ENCODE measurements around the gene SPTLC3.

SPTLC3 gene

GRCh38 chr20:13101276-13101675, 92.5 kb downstream of the SPTLC3 start:
- H3K4me1 ChIP-seq = no peaks in the 10 kb centered on the region
- no peak overlapping the region for H2AFZ ChIP-seq
- no peaks in the 10 kb centered on the region for H3K36me3 ChIP-seq (ENCODE audit: control insufficient read depth, insufficient read depth, low read length)
- H3K9me3 ChIP-seq (ENCODE audit: control insufficient read depth, low read length) = no peaks in the 10 kb centered on the region
- H3K4me2 ChIP-seq (ENCODE audit: low read length) = no peak overlapping the region
- H3K27me3 ChIP-seq (ENCODE audit: control insufficient read depth, insufficient read depth, low read length) = no peaks in the 10 kb centered on the region
- no peaks in the 10 kb centered on the region for H3K79me2 ChIP-seq
- no peak overlapping the region for H3K9ac ChIP-seq
- no peak overlapping the region for H3K27ac ChIP-seq
- TF ChIP-seq CTCF (IDR thresholded peaks at IDR 0.05) = no peak
- no peak overlapping the region for H3K4me3 ChIP-seq (ENCODE audit: low read depth, low read length)

GRCh38 chr20:13101706-13102105, 92.9 kb downstream of the SPTLC3 start:
- no peak for TF ChIP-seq CTCF (IDR thresholded peaks at IDR 0.05)
- Histone ChIP-seq H3K9me3 (ENCODE audit: control insufficient read depth, low read length) (no peaks in the 10 kb centered on the region), H2AFZ (no peak overlapping the region), H3K36me3 (ENCODE audit: control insufficient read depth, insufficient read depth, low read length) (no peaks in the 10 kb centered on the region), H3K4me1 (no peaks in the 10 kb centered on the region), H3K4me3 (ENCODE audit: low read depth, low read length) (no peak overlapping the region), H3K27ac (no peak overlapping the region), H3K27me3 (ENCODE audit: control insufficient read depth, insufficient read depth, low read length) (no peaks in the 10 kb centered on the region), H3K9ac (no peak overlapping the region), H3K79me2 (no peaks in the 10 kb centered on the region), H3K4me2 (ENCODE audit: low read length) (no peak overlapping the region)

GRCh38 chr20:13102237-13102636, 93.5 kb downstream of the SPTLC3 start:
- no peaks in the 10 kb centered on the region for H3K27me3 ChIP-seq (ENCODE audit: control insufficient read depth, insufficient read depth, low read length)
- no peaks in the 10 kb centered on the region for H3K79me2 ChIP-seq
- H3K4me2 ChIP-seq (ENCODE audit: low read length) = no peak overlapping the region
- no peaks in the 10 kb centered on the region for H3K36me3 ChIP-seq (ENCODE audit: control insufficient read depth, insufficient read depth, low read length)
- no peak overlapping the region for H3K9ac ChIP-seq
- no peak for TF ChIP-seq CTCF (IDR thresholded peaks at IDR 0.05)
- no peak overlapping the region for H3K27ac ChIP-seq
- H2AFZ ChIP-seq = no peak overlapping the region
- no peak overlapping the region for H3K4me3 ChIP-seq (ENCODE audit: low read depth, low read length)
- no peaks in the 10 kb centered on the region for H3K9me3 ChIP-seq (ENCODE audit: control insufficient read depth, low read length)
- H3K4me1 ChIP-seq = no peaks in the 10 kb centered on the region

GRCh38 chr20:13102694-13103093, 93.9 kb downstream of the SPTLC3 start:
- Histone ChIP-seq H3K9ac (no peak overlapping the region), H2AFZ (no peak overlapping the region), H3K27ac (no peak overlapping the region), H3K4me3 (ENCODE audit: low read depth, low read length) (no peak overlapping the region), H3K4me2 (ENCODE audit: low read length) (no peak overlapping the region), H3K27me3 (ENCODE audit: control insufficient read depth, insufficient read depth, low read length) (no peaks in the 10 kb centered on the region), H3K36me3 (ENCODE audit: control insufficient read depth, insufficient read depth, low read length) (no peaks in the 10 kb centered on the region), H3K79me2 (no peaks in the 10 kb centered on the region), H3K9me3 (ENCODE audit: control insufficient read depth, low read length) (no peaks in the 10 kb centered on the region), H3K4me1 (no peaks in the 10 kb centered on the region)
- TF ChIP-seq CTCF (IDR thresholded peaks at IDR 0.05) = no peak

GRCh38 chr20:13105039-13105438, 96.3 kb downstream of the SPTLC3 start:
- Histone ChIP-seq H3K27me3 (ENCODE audit: control insufficient read depth, insufficient read depth, low read length) (no peaks in the 10 kb centered on the region), H3K79me2 (no peaks in the 10 kb centered on the region), H3K4me3 (ENCODE audit: low read depth, low read length) (no peak overlapping the region)

More at GRCh38 chr20:13105039-13105438, 96.3 kb downstream of the SPTLC3 start:
- H2AFZ ChIP-seq = no peak overlapping the region
- no peaks in the 10 kb centered on the region for H3K9me3 ChIP-seq (ENCODE audit: control insufficient read depth, low read length)
- H3K36me3 ChIP-seq (ENCODE audit: control insufficient read depth, insufficient read depth, low read length) = no peaks in the 10 kb centered on the region
- H3K27ac ChIP-seq = no peak overlapping the region
- TF ChIP-seq CTCF (IDR thresholded peaks at IDR 0.05) = no peak
- H3K4me2 ChIP-seq (ENCODE audit: low read length) = no peak overlapping the region
- H3K9ac ChIP-seq = no peak overlapping the region
- H3K4me1 ChIP-seq = no peaks in the 10 kb centered on the region
